Testis (tissue), 3 donors: Measurements from ENCODE around the gene COPS7A. TPM values are rescaled to one million over a fixed set of nuclear protein-coding genes. Genes with fewer than 3 reads are reported as not detected.

Experiments used
- DNase-seq: peaks from one replicate; pipeline ENCODE4 v3.0.0-alpha.2; 2019
- H3K27ac ChIP-seq, 2 donors: fragments of 200-600 bp; sonication (generic); one replicate each; pipeline ENCODE4 v1.5.1; 2019
- H3K27me3 ChIP-seq: fragments of 200-600 bp; sonication (generic); one replicate; pipeline ENCODE4 v1.5.1; 2019
- H3K36me3 ChIP-seq: fragments of 200-600 bp; sonication (generic); one replicate; pipeline ENCODE4 v1.5.1; 2017; ENCODE audit warnings: low read depth; ENCODE audit errors: missing control alignments
- H3K4me1 ChIP-seq: fragments of 200-600 bp; sonication (generic); one replicate; pipeline ENCODE4 v1.5.1; 2019
- H3K4me3 ChIP-seq, 2 donors: fragments of 200-600 bp; sonication (generic); one replicate each; pipeline ENCODE4 v1.5.1; 2017 to 2019
- H3K9me3 ChIP-seq: fragments of 200-600 bp; sonication (generic); one replicate; pipeline ENCODE4 v1.5.1; 2017
- CTCF ChIP-seq, 3 experiments: fragments of 450-650 bp in 2 of 3; fragments of 200-600 bp in 1 of 3; sonication (generic) in 1 of 3; IDR thresholded peaks; one replicate each; pipeline ENCODE4 v1.5.1; 2016 to 2019; ENCODE audit warnings: antibody characterized with exemption in 3 of 3, mild to moderate bottlenecking in 2 of 3, moderate library complexity in 1 of 3
- POLR2A ChIP-seq: fragments of 450-650 bp; IDR thresholded peaks from one replicate; pipeline ENCODE4 v1.6.1; 2017; ENCODE audit warnings: antibody characterized with exemption, mild to moderate bottlenecking, moderate library complexity
- WGBS, 2 donors: methylation state at CpG; one replicate each; pipeline ENCODE4 v1.1.5; 2018; 5-methylcytosine and 5-hydroxymethylcytosine counted together
- intact Hi-C: fragments of 100-400 bp; cut with DNase I; formaldehyde crosslinking; loops from one replicate; pipeline ENCODE4 v1.15.1; 2023; ENCODE audit warnings: low total_unique reads
- polyA plus RNA-seq: library from polyadenylated mRNA; stranded (reverse); fragments of 350-450 nt; fragmentation: Illumina TruSeq; extraction: RNeasy Lipid Tissue Mini Kit (QIAGEN cat#74804); gene quantifications from one replicate; pipeline ENCODE4 v1.2.3, GENCODE V29; 2014; ENCODE audit warnings: low read depth, low replicate concordance; ENCODE audit not compliant: insufficient read depth
- total RNA-seq, 2 donors: library from RNA; depleted of rRNA; stranded (reverse); fragments of >200 nt; gene quantifications; one replicate each; pipeline ENCODE4 v1.2.3, GENCODE V29; 2016

Gene COPS7A
- total and polyA plus RNA-seq, 3 donors from 2014 or later, result 68.3 to 82.4 (median 69.4) TPM

- H3K4me1 ChIP-seq, result peaks cover 5% of the 10 kb centered on the region
- no peak overlapping the region for H3K27ac ChIP-seq
- intact Hi-C loops, result no loop called here
- TF ChIP-seq CTCF (IDR thresholded peaks at IDR 0.05), result no peak
- TF ChIP-seq POLR2A, result no peak
- WGBS, 2 donors, result 60 to 64% methylated on average over 4 of the region's 4 CpGs
- no peaks in the 10 kb centered on the region for H3K9me3 ChIP-seq
- no peak overlapping the region for H3K4me3 ChIP-seq
- no peaks in the 10 kb centered on the region for H3K27me3 ChIP-seq
- DNase-seq, result no peak
- H3K36me3 ChIP-seq, result no peaks in the 10 kb centered on the region
These were observed 30.0 kb upstream of the COPS7A start for GRCh38 chr12:6693832-6694355.

- 83% methylated on average over 9 of the region's 9 CpGs for WGBS, 2 donors
- Histone ChIP-seq H3K4me1 (peaks cover 5% of the 10 kb centered on the region), H3K36me3 (no peaks in the 10 kb centered on the region)
These were observed 29.1 kb upstream of the COPS7A start for GRCh38 chr12:6694701-6695100.

GRCh38 chr12:6695313-6696045 is 28.4 kb upstream of the COPS7A start:
- H3K36me3 ChIP-seq, result no peaks in the 10 kb centered on the region
- H3K4me3 ChIP-seq, result no peak overlapping the region
- no peak overlapping the region for H3K27ac ChIP-seq
- no peaks in the 10 kb centered on the region for H3K9me3 ChIP-seq
- intact Hi-C loops, result no loop called here
- H3K27me3 ChIP-seq, result no peaks in the 10 kb centered on the region
- TF ChIP-seq POLR2A (no peak), CTCF (IDR thresholded peaks at IDR 0.05) (no peak)
- WGBS, 2 donors, result 72 to 82% methylated on average over 9 to 11 of the region's 11 CpGs
- DNase-seq, result no peak
- H3K4me1 ChIP-seq, result peaks cover 8% of the 10 kb centered on the region

More at GRCh38 chr12:6694701-6695100, 29.1 kb upstream of the COPS7A start:
- TF ChIP-seq POLR2A (no peak), CTCF (IDR thresholded peaks at IDR 0.05) (no peak)
- H3K27me3 ChIP-seq, result no peaks in the 10 kb centered on the region
- no peak overlapping the region for H3K4me3 ChIP-seq
- intact Hi-C loops, result no loop called here
- no peaks in the 10 kb centered on the region for H3K9me3 ChIP-seq
- no peak for DNase-seq
- H3K27ac ChIP-seq, result no peak overlapping the region

- TF ChIP-seq CTCF (IDR thresholded peaks at IDR 0.05) (no peak), POLR2A (no peak)
- intact Hi-C loops, result no loop called here
- WGBS, 2 donors, result 73 to 83% methylated on average over 11 to 17 of the region's 17 CpGs
- Histone ChIP-seq H3K4me1 (peaks cover 10% of the 10 kb centered on the region), H3K36me3 (no peaks in the 10 kb centered on the region), H3K27ac (no peak overlapping the region), H3K27me3 (no peaks in the 10 kb centered on the region), H3K4me3 (no peak overlapping the region), H3K9me3 (no peaks in the 10 kb centered on the region)
- DNase-seq, result no peak
These were observed 26.9 kb upstream of the COPS7A start for GRCh38 chr12:6696690-6697583.
